Testis (tissue), 3 donors: Measurements from ENCODE around the gene SVIP. TPM values are rescaled to one million over a fixed set of nuclear protein-coding genes. Genes with fewer than 3 reads are reported as not detected.

ENCODE experiments used
- DNase-seq: peaks from one replicate; pipeline ENCODE4 v3.0.0-alpha.2; 2019
- H3K27ac ChIP-seq, 2 donors: fragments of 200-600 bp; sonication (generic); one replicate each; pipeline ENCODE4 v1.5.1; 2019
- H3K27me3 ChIP-seq: fragments of 200-600 bp; sonication (generic); one replicate; pipeline ENCODE4 v1.5.1; 2019
- H3K36me3 ChIP-seq: fragments of 200-600 bp; sonication (generic); one replicate; pipeline ENCODE4 v1.5.1; 2017; ENCODE audit warnings: low read depth; ENCODE audit errors: missing control alignments
- H3K4me1 ChIP-seq: fragments of 200-600 bp; sonication (generic); one replicate; pipeline ENCODE4 v1.5.1; 2019
- H3K4me3 ChIP-seq, 2 donors: fragments of 200-600 bp; sonication (generic); one replicate each; pipeline ENCODE4 v1.5.1; 2017 to 2019
- H3K9me3 ChIP-seq: fragments of 200-600 bp; sonication (generic); one replicate; pipeline ENCODE4 v1.5.1; 2017
- POLR2A ChIP-seq: fragments of 450-650 bp; IDR thresholded peaks from one replicate; pipeline ENCODE4 v1.6.1; 2017; ENCODE audit warnings: antibody characterized with exemption, mild to moderate bottlenecking, moderate library complexity
- WGBS, 2 donors: methylation state at CpG; one replicate each; pipeline ENCODE4 v1.1.5; 2018; 5-methylcytosine and 5-hydroxymethylcytosine counted together
- intact Hi-C: fragments of 100-400 bp; cut with DNase I; formaldehyde crosslinking; loops from one replicate; pipeline ENCODE4 v1.15.1; 2023; ENCODE audit warnings: low total_unique reads
- polyA plus RNA-seq: library from polyadenylated mRNA; stranded (reverse); fragments of 350-450 nt; fragmentation: Illumina TruSeq; extraction: RNeasy Lipid Tissue Mini Kit (QIAGEN cat#74804); gene quantifications from one replicate; pipeline ENCODE4 v1.2.3, GENCODE V29; 2014; ENCODE audit warnings: low read depth, low replicate concordance; ENCODE audit not compliant: insufficient read depth
- total RNA-seq, 2 donors: library from RNA; depleted of rRNA; stranded (reverse); fragments of >200 nt; gene quantifications; one replicate each; pipeline ENCODE4 v1.2.3, GENCODE V29; 2016
- TF ChIP-seq, protein P1 (sequence below), 3 experiments: fragments of 450-650 bp in 2 of 3; fragments of 200-600 bp in 1 of 3; sonication (generic) in 1 of 3; IDR thresholded peaks; one replicate each; pipeline ENCODE4 v1.5.1; 2016 to 2019; ENCODE audit warnings: antibody characterized with exemption in 3 of 3, mild to moderate bottlenecking in 2 of 3, moderate library complexity in 1 of 3

The SVIP gene
- total and polyA plus RNA-seq, 3 donors from 2014 or later, result 19.3 to 80.1 (median 22.7) TPM

DNA sequence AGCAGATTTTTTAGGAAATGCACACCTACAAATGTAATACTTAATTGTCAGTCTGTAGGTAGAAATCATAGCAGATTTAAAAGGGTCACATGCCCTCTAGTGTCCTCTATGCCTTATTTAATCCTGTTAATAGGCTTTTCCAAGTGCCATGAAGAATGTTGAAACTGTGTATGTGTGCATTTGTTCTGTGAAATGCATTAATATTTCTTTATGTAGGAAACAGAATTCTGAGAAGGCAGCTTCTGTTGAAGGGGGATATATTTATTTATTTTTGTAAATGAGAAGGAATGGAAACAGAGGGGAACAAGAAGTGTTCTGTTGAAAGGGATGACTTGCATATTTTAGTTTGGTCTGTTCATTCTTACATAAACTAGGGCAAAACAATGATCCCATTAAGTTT lies 51.0 kb downstream of the SVIP start:
- H3K27ac ChIP-seq, result no peak overlapping the region
- DNase-seq, result no peak

DNA sequence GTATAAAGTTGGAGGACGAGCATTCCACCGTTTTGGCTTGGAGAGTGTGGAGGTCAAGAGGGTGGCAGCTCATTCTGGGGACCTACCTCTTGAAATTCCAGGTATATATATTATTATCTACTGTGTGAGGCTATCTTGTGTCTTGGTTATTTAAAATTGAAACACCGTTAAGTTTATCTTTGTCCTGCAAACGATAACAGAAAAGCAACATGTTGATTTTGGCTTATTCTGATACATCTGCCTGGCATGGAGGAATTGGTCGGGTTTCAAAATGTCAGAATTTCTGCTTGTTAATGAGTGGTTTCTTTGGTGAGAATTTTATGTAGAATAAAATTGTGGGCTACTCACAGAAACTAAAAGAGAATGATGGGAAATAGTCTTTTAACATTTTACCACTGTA lies 54.4 kb downstream of the SVIP start:
- no peak overlapping the region for H3K4me3 ChIP-seq
- no peaks in the 10 kb centered on the region for H3K36me3 ChIP-seq
- no peaks in the 10 kb centered on the region for H3K27me3 ChIP-seq
- H3K27ac ChIP-seq, result no peak overlapping the region
- 67% methylated on average over 5 of the region's 5 CpGs for WGBS, 2 donors
- no peaks in the 10 kb centered on the region for H3K4me1 ChIP-seq
- TF ChIP-seq, protein P1, sequence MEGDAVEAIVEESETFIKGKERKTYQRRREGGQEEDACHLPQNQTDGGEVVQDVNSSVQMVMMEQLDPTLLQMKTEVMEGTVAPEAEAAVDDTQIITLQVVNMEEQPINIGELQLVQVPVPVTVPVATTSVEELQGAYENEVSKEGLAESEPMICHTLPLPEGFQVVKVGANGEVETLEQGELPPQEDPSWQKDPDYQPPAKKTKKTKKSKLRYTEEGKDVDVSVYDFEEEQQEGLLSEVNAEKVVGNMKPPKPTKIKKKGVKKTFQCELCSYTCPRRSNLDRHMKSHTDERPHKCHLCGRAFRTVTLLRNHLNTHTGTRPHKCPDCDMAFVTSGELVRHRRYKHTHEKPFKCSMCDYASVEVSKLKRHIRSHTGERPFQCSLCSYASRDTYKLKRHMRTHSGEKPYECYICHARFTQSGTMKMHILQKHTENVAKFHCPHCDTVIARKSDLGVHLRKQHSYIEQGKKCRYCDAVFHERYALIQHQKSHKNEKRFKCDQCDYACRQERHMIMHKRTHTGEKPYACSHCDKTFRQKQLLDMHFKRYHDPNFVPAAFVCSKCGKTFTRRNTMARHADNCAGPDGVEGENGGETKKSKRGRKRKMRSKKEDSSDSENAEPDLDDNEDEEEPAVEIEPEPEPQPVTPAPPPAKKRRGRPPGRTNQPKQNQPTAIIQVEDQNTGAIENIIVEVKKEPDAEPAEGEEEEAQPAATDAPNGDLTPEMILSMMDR (IDR thresholded peaks at IDR 0.05), result no peak
- TF ChIP-seq POLR2A, result no peak
- H3K9me3 ChIP-seq, result no peaks in the 10 kb centered on the region
- intact Hi-C loops, result no loop called here
- DNase-seq, result no peak

More for the DNA sequence above, 51.0 kb downstream of the SVIP start:
- Histone ChIP-seq H3K4me1 (no peaks in the 10 kb centered on the region), H3K9me3 (no peaks in the 10 kb centered on the region), H3K36me3 (no peaks in the 10 kb centered on the region), H3K27me3 (no peaks in the 10 kb centered on the region), H3K4me3 (no peak overlapping the region)
- intact Hi-C loops, result no loop called here
- TF ChIP-seq, protein P1 (IDR thresholded peaks at IDR 0.05), result no peak
- TF ChIP-seq POLR2A, result no peak

DNA sequence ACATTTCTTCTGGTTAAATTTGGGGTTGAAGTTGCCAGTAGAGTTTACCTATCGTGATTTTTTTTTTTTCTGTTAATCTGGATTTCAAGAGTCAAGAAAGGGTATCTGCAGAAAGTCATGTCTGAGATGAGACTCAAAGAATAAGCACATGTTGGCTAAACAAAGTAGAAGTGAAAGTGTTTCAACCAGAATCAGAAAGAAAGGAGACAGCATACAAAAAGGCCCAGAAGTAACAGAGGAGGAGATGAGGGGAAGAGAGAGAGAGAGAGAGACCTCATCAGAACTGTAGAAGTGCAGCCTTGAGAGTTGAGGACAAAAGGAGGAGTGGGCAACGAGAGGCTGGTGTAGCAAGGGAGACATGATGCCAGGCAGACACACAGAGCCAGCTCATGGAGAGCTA lies 54.9 kb downstream of the SVIP start:
- DNase-seq, result no peak
- H3K27me3 ChIP-seq, result no peaks in the 10 kb centered on the region
- H3K4me1 ChIP-seq, result no peaks in the 10 kb centered on the region
- TF ChIP-seq POLR2A, result no peak
- TF ChIP-seq, protein P1 (IDR thresholded peaks at IDR 0.05), result no peak
- intact Hi-C loops, result no loop called here
- 84 to 90% methylated on average over 2 of the region's 2 CpGs for WGBS, 2 donors
- no peak overlapping the region for H3K4me3 ChIP-seq
- no peak overlapping the region for H3K27ac ChIP-seq
- no peaks in the 10 kb centered on the region for H3K36me3 ChIP-seq
- no peaks in the 10 kb centered on the region for H3K9me3 ChIP-seq

DNA sequence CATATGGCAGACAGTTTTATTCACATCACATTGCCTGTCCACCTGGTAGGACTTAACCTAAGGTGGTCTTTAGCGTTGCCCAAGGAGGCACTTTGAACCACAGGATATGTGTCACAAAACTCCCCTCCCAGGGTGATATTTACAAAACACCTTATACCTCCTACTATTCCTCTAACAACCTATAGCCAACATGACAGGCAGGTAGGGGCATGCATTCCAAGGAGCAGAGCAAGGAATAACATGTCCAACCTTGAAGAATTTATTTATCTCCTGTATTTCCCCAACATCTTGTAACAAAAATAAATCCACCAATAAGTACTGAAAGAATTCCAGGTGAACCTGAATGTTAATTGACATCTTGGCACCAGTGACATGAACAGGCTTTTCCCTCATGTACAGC lies 60.5 kb downstream of the SVIP start:
- Histone ChIP-seq H3K4me3 (no peak overlapping the region), H3K4me1 (no peaks in the 10 kb centered on the region), H3K36me3 (no peaks in the 10 kb centered on the region), H3K27ac (no peak overlapping the region), H3K9me3 (no peaks in the 10 kb centered on the region), H3K27me3 (no peaks in the 10 kb centered on the region)
- TF ChIP-seq, protein P1 (IDR thresholded peaks at IDR 0.05), result no peak
- TF ChIP-seq POLR2A, result no peak
- DNase-seq, result no peak
- intact Hi-C loops, result no loop called here
- 80 to 88% methylated on average over 1 of the region's 1 CpG for WGBS, 2 donors

Other genes starting within 250 kb of the SVIP start
- 10 to 100 TPM; 11.3 to 14.8 TPM for gene FANCF, start 204.0 kb downstream of the SVIP start, total RNA-seq
- 12.7 TPM for gene FANCF, start 204.0 kb downstream of the SVIP start, polyA plus RNA-seq
- 10 to 100 TPM in 1 of 2 donors, 1 to 10 TPM in 1; 9.0 to 25.2 TPM for gene GAS2, start 163.2 kb downstream of the SVIP start, total RNA-seq
- gene GAS2, start 163.2 kb downstream of the SVIP start, polyA plus RNA-seq, result 5.5 TPM
- 1 to 10 TPM; 3.3 to 6.2 TPM for gene CCDC179, start 30.7 kb upstream of the SVIP start, total RNA-seq
- 54.1 TPM for gene CCDC179, start 30.7 kb upstream of the SVIP start, polyA plus RNA-seq